Left lung (tissue), 14 donors: ENCODE measurements around the gene ANKRD2. TPM values are rescaled to one million over a fixed set of nuclear protein-coding genes. Genes with fewer than 3 reads are reported as not detected.
"Not testable (repeated sequence)": the region's sequence is repeated elsewhere in the genome, so short reads cannot be mapped to it uniquely, and the experiment has no call there.

Source experiments
- ATAC-seq: fragments of 200-7000 bp; cut with Tn5 transposase; one replicate; pipeline ENCODE4 v1.9.1; 2020; ENCODE audit warnings: moderate library complexity
- DNase-seq, 4 donors: peaks; one replicate each; pipeline ENCODE4 v3.0.0-alpha.2; 2013 to 2020
- H3K27ac ChIP-seq, 2 donors: fragments of 200-600 bp; sonication (generic) in 1 of 2; one replicate each; pipeline versions ENCODE4 v1.5.0 to v1.8.0; 2020 to 2021
- H3K27me3 ChIP-seq, 2 donors: fragments of 200-600 bp; sonication (generic) in 1 of 2; one replicate each; pipeline versions ENCODE4 v1.5.0 to v1.8.0; 2020 to 2021
- H3K36me3 ChIP-seq, 2 donors: fragments of 200-600 bp; sonication (generic) in 1 of 2; one replicate each; pipeline versions ENCODE4 v1.5.0 to v1.8.0; 2020 to 2021
- H3K4me1 ChIP-seq, 2 donors: fragments of 200-600 bp; one replicate each; pipeline ENCODE4 v1.8.0; 2021
- H3K4me3 ChIP-seq, 2 donors: fragments of 200-600 bp; sonication (generic) in 1 of 2; one replicate each; pipeline versions ENCODE4 v1.5.0 to v1.8.0; 2020 to 2021; ENCODE audit warnings: mild to moderate bottlenecking in 1 of 2
- H3K9me3 ChIP-seq, 2 donors: fragments of 200-600 bp; sonication (generic) in 1 of 2; one replicate each; pipeline versions ENCODE4 v1.5.0 to v1.8.0; 2020 to 2021
- intact Hi-C, 2 donors: fragments of 100-400 bp; cut with DNase I; formaldehyde crosslinking; loops; one replicate each; pipeline versions ENCODE4 v1.11.2 to v1.14.2; 2022
- long read RNA-seq, 12 donors: library from polyadenylated mRNA in 2 of 12; unstranded in 2 of 12; transcript quantifications; one replicate each; pipeline ENCODE4 v2.0.0 and lab custom pipeline, GENCODE V29; 2019 to 2026
- polyA plus RNA-seq, 6 donors: library from polyadenylated mRNA; unstranded; fragments of 120-200 nt; gene quantifications; one replicate each; pipeline ENCODE4 v1.2.1, GENCODE V29; 2013; ENCODE audit not compliant: insufficient read length in 6 of 6
- total RNA-seq, 2 donors: library from RNA; stranded (reverse); fragmentation: NEBNext Ultra II Directional; extraction: Animal tissue kit (Norgen Biotek cat#: 25700); gene quantifications; one replicate each; pipeline ENCODE4 v1.2.1, GENCODE V29; 2021
- TF ChIP-seq, protein P1 (sequence below), 2 donors: fragments of 200-600 bp; sonication (generic) in 1 of 2; IDR thresholded peaks; one replicate each; pipeline versions ENCODE4 v1.5.0 to v1.8.0; 2021; ENCODE audit warnings: antibody characterized with exemption in 2 of 2
- donor health status: DM: no; HTN: yes; CAD: no.
- donor health status: DM: no; HTN: no; CAD: no.

The ANKRD2 gene, protein sequence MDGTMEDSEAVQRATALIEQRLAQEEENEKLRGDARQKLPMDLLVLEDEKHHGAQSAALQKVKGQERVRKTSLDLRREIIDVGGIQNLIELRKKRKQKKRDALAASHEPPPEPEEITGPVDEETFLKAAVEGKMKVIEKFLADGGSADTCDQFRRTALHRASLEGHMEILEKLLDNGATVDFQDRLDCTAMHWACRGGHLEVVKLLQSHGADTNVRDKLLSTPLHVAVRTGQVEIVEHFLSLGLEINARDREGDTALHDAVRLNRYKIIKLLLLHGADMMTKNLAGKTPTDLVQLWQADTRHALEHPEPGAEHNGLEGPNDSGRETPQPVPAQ
- total RNA-seq, result 1 to 10 TPM; 1.3 to 1.9 TPM
- polyA plus RNA-seq, result under 1 TPM; 0.18 to 0.43 (median 0.25) TPM
- long read RNA-seq, donor 1, result 0 reads
- long read RNA-seq, donor 2, result 0 reads
- long read RNA-seq, donor 3, result 0 reads
- long read RNA-seq, donor 4, partial matches to known transcripts, result 1 of 2 reads
- long read RNA-seq, donor 4, other reads (novel, unspliced or antisense), result 0 of 2 reads
- long read RNA-seq, donor 5, result 0 reads
- long read RNA-seq, donor 6, result 0 reads
- long read RNA-seq, donor 7, result 0 reads
- long read RNA-seq, donor 8, result 0 reads
- long read RNA-seq, donor 9, result 0 reads
- long read RNA-seq, donor 10, partial matches to known transcripts, result 0 of 3 reads
- long read RNA-seq, donor 10, other reads (novel, unspliced or antisense), result 0 of 3 reads
- long read RNA-seq, donor 11, result 0 reads
- long read RNA-seq, donor 12, result 0 reads

DNA sequence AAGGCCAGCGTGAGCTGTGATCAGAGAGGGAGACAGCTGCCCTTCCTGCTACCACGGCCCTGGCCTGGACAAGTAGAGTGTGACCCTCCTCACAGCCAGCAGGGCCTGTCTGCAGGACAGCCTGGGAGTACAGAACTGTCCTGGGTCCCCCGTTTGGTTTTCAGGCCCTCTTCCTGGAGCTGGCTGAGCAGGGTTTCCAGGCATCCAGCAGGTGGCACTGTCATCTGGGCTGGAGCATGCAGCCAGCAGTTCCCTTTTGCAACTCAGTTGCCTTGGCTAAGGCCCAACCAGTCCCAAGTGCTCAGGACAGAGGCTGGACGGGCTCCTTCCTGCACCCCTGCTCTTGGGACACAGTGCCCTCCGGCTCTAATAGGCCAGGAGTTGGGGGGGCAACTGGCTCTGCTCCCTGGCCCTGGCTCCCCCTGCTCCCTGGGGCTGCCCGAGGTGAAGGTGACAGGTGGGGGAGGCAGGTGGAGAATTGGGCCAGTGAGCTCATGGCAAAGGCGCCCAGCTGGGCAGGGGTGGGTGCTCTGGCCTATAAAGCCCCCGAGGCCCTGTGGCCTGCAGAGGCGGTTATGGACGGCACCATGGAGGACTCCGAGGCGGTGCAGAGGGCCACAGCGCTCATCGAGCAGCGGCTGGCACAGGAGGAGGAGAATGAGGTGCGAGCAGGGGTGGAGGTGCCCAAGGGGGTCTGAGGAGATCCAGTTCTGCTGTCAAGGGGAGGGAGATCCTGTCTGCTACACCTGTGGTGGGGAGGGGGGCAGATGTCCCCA, at the start of gene ANKRD2:
Gene ANKRD2, plus strand, starts transcription at position 566 of the 776 bp plus-strand sequence. Its CDS starts 10 bp downstream, at position 576.
- H3K36me3 ChIP-seq, result peaks cover 0 to 42% of the 10 kb centered on the region in 2 donors
- TF ChIP-seq, protein P1, sequence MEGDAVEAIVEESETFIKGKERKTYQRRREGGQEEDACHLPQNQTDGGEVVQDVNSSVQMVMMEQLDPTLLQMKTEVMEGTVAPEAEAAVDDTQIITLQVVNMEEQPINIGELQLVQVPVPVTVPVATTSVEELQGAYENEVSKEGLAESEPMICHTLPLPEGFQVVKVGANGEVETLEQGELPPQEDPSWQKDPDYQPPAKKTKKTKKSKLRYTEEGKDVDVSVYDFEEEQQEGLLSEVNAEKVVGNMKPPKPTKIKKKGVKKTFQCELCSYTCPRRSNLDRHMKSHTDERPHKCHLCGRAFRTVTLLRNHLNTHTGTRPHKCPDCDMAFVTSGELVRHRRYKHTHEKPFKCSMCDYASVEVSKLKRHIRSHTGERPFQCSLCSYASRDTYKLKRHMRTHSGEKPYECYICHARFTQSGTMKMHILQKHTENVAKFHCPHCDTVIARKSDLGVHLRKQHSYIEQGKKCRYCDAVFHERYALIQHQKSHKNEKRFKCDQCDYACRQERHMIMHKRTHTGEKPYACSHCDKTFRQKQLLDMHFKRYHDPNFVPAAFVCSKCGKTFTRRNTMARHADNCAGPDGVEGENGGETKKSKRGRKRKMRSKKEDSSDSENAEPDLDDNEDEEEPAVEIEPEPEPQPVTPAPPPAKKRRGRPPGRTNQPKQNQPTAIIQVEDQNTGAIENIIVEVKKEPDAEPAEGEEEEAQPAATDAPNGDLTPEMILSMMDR (IDR thresholded peaks at IDR 0.05), result peak; percentile 73 to 84
- ATAC-seq (peak; percentile 79), DNase-seq (peak; percentile 34 to 85 (median 74))
- no peak within 1 kb of the TSS for H3K4me3 ChIP-seq
- no peaks in the 10 kb centered on the region for H3K27me3 ChIP-seq
- H3K9me3 ChIP-seq, result no peaks in the 10 kb centered on the region
- peak within 1 kb of the TSS; percentile 57 to 62 for H3K27ac ChIP-seq
- intact Hi-C loops, result no loop called here
- H3K4me1 ChIP-seq, result peaks cover 6 to 17% of the 10 kb centered on the region in 2 donors

DNA sequence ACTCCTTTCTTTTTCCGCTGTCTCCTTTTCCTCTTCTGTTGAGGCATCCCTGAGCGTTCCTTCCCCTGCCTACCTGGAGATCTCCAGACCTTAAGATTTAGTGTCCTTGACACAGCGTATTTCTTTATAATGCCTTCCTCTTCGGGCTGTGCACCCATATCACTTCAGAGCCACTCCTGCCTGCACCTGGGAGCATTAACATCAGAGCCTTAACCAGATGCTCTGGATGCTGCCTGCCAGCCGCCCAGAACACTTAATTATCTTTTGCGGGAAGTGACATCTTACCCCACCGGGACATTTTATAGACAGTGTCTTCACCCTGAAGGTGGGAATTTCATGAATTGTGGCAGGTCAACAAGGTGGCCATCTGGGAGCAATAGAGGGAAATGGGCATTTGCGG, 49.6 kb upstream of the ANKRD2 start:
- Histone ChIP-seq H3K36me3 (no peaks in the 10 kb centered on the region), H3K4me1 (peaks cover 17 to 22% of the 10 kb centered on the region in 2 donors), H3K27me3 (no peaks in the 10 kb centered on the region), H3K9me3 (no peaks in the 10 kb centered on the region), H3K27ac (no peak overlapping the region), H3K4me3 (no peak overlapping the region)
- intact Hi-C loops, result no loop called here
- TF ChIP-seq, protein P1 (IDR thresholded peaks at IDR 0.05), result no peak
- DNase-seq, result no peak
- no peak for ATAC-seq

DNA sequence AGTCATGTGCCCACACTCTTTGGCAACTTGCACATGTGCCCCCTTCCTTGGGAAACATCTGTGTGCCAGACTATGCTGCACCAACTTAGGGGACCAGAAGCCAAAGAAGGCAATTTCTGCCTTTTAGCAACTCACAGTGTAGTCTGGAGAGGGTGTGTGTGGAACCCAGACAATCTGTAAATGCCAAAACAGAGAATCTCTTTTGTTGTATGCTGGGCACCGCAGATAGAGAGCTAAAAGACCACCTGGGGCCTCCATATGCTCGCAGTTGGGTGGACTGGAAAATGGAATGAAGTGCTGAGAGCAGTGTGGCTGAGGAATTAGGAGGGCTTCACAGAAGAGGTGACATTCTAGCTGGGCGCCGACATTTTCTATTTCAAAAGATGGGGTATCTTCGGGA, 47.5 kb upstream of the ANKRD2 start:
- no peak overlapping the region for H3K27ac ChIP-seq
- H3K4me3 ChIP-seq, result no peak overlapping the region
- H3K4me1 ChIP-seq, result peaks cover 5 to 7% of the 10 kb centered on the region in 2 donors
- H3K36me3 ChIP-seq, result no peaks in the 10 kb centered on the region
- TF ChIP-seq, protein P1 (IDR thresholded peaks at IDR 0.05), result no peak
- intact Hi-C loops, result no loop called here
- no peaks in the 10 kb centered on the region for H3K9me3 ChIP-seq
- ATAC-seq (no peak), DNase-seq (no peak)
- no peaks in the 10 kb centered on the region for H3K27me3 ChIP-seq

DNA sequence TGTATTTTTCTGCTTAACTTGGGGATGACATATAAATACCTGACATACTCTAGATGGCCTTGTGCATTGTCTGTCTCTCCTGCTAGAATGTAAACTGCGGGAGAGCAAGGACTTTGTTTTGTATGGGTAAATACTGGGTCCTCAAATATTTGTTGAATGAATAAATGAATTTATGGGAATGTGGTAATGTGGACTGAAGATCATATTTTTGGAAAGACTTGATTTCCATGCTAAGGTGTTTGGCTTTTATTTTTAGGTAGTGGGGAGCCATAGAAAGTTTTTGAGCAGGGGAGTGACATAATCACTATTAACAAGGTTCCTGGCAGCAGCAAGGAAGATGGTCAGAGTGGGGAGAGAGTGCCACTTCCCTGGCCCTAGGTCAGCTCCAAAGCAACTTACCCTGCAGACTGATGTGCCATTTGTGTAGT, 46.9 kb upstream of the ANKRD2 start:
- Histone ChIP-seq H3K27ac (no peak overlapping the region), H3K4me3 (no peak overlapping the region), H3K4me1 (peaks cover 2 to 7% of the 10 kb centered on the region in 2 donors), H3K36me3 (no peaks in the 10 kb centered on the region), H3K27me3 (no peaks in the 10 kb centered on the region), H3K9me3 (no peaks in the 10 kb centered on the region)
- TF ChIP-seq, protein P1 (IDR thresholded peaks at IDR 0.05), result no peak
- intact Hi-C loops, result no loop called here
- ATAC-seq (no peak), DNase-seq (no peak)

DNA sequence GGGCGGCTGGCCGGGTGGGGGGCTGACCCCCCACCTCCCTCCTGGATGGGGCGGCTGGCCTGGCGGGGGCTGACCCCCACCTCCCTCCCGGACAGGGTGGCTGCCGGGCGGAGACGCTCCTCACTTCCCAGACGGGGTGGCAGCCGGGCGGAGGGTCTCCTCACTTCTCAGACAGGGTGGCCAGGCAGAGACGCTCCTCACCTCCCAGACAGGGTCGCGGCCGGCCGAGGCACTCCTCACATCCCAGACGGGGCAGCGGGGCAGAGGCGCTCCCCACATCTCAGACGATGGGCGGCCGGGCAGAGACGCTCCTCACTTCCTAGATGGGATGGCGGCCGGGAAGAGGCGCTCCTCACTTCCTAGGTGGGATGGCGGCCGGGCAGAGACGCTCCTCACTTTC, 43.7 kb upstream of the ANKRD2 start:
- H3K4me3 ChIP-seq, H3K36me3 ChIP-seq, H3K4me1 ChIP-seq, ATAC-seq, H3K27ac ChIP-seq, H3K9me3 ChIP-seq, H3K27me3 ChIP-seq, DNase-seq, intact Hi-C loops: not testable (repeated sequence)
